Nephron progenitor cell (in vitro differentiated cells): ENCODE measurements around the gene STARD7.
A peak's percentile ranks its signal among the peaks of the same experiment; 100 is the strongest.

ENCODE experiments used
- DNase-seq: peaks from one replicate; pipeline ENCODE4 v3.0.0; 2021
- H3K27ac Mint-ChIP-seq: 2 replicates; pipeline ENCODE4 v1.8.0; 2021; ENCODE audit warnings: mild to moderate bottlenecking, moderate library complexity, mixed read lengths
- H3K27me3 Mint-ChIP-seq: 2 replicates; pipeline ENCODE4 v1.8.0; 2021; ENCODE audit warnings: mild to moderate bottlenecking, low read depth, mixed read lengths; ENCODE audit not compliant: poor library complexity
- H3K36me3 Mint-ChIP-seq: 2 replicates; pipeline ENCODE4 v1.8.0; 2021; ENCODE audit warnings: low read depth, mixed read lengths
- H3K4me1 Mint-ChIP-seq: 2 replicates; pipeline ENCODE4 v1.8.0; 2021; ENCODE audit warnings: mixed read lengths
- H3K4me3 Mint-ChIP-seq: 2 replicates; pipeline ENCODE4 v1.8.0; 2021; ENCODE audit warnings: mild to moderate bottlenecking, moderate library complexity, mixed read lengths
- H3K9me3 Mint-ChIP-seq: 2 replicates; pipeline ENCODE4 v1.8.0; 2021; ENCODE audit warnings: mild to moderate bottlenecking, moderate library complexity, mixed read lengths
- TF ChIP-seq, protein P1 (sequence below): fragments of 200-600 bp; sonication (generic); IDR thresholded peaks from 2 replicates; pipeline ENCODE4 v1.5.0; 2021; ENCODE audit warnings: antibody characterized with exemption

The STARD7 gene

GRCh38 chr2:96251721-96252292 lies 43.2 kb upstream of the STARD7 start:
- H3K4me1 Mint-ChIP-seq: peaks cover 47% of the 10 kb centered on the region
- no peaks in the 10 kb centered on the region for H3K27me3 Mint-ChIP-seq
- TF ChIP-seq, protein P1, sequence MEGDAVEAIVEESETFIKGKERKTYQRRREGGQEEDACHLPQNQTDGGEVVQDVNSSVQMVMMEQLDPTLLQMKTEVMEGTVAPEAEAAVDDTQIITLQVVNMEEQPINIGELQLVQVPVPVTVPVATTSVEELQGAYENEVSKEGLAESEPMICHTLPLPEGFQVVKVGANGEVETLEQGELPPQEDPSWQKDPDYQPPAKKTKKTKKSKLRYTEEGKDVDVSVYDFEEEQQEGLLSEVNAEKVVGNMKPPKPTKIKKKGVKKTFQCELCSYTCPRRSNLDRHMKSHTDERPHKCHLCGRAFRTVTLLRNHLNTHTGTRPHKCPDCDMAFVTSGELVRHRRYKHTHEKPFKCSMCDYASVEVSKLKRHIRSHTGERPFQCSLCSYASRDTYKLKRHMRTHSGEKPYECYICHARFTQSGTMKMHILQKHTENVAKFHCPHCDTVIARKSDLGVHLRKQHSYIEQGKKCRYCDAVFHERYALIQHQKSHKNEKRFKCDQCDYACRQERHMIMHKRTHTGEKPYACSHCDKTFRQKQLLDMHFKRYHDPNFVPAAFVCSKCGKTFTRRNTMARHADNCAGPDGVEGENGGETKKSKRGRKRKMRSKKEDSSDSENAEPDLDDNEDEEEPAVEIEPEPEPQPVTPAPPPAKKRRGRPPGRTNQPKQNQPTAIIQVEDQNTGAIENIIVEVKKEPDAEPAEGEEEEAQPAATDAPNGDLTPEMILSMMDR: no peak
- DNase-seq: peak; percentile 82
- peak overlapping the region; percentile 92 for H3K27ac Mint-ChIP-seq
- peak overlapping the region; percentile 25 for H3K4me3 Mint-ChIP-seq
- no peaks in the 10 kb centered on the region for H3K9me3 Mint-ChIP-seq
- H3K36me3 Mint-ChIP-seq: peaks cover 32% of the 10 kb centered on the region

GRCh38 chr2:96250188-96250587 lies 41.6 kb upstream of the STARD7 start:
- Mint-ChIP-seq H3K27ac (peak overlapping the region; percentile 87), H3K4me3 (no peak overlapping the region), H3K9me3 (no peaks in the 10 kb centered on the region), H3K4me1 (peaks cover 60% of the 10 kb centered on the region), H3K36me3 (peaks cover 29% of the 10 kb centered on the region), H3K27me3 (no peaks in the 10 kb centered on the region)
- TF ChIP-seq, protein P1: no peak
- no peak for DNase-seq

DNA sequence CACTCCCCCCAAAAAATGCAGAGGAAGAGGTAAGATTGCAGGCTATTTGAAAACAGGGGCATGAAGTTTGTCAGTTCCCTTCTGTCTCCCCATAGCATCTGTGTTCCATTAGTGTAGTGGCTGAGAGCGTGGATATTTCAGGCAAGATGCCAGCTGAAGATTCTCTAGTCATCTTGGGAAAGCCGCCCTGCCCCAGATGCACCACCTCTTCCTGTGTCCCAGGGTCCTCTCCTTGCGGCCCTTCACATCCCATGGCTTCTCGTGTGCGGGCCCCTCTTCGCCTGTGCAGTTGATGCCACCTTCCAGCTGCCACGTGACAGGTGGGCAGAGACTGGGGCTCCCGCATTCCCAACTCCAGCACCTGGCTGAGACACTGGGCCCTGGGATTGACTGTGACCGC lies 41.0 kb upstream of the STARD7 start:
- peaks cover 31% of the 10 kb centered on the region for H3K36me3 Mint-ChIP-seq
- no peak overlapping the region for H3K4me3 Mint-ChIP-seq
- no peak for DNase-seq
- H3K9me3 Mint-ChIP-seq: no peaks in the 10 kb centered on the region
- H3K4me1 Mint-ChIP-seq: peaks cover 63% of the 10 kb centered on the region
- H3K27me3 Mint-ChIP-seq: peaks cover under 1% of the 10 kb centered on the region
- peak overlapping the region; percentile 87 for H3K27ac Mint-ChIP-seq
- TF ChIP-seq, protein P1: no peak

GRCh38 chr2:96248624-96249023 lies 40.0 kb upstream of the STARD7 start:
- TF ChIP-seq, protein P1: no peak
- DNase-seq: no peak
- Mint-ChIP-seq H3K9me3 (no peaks in the 10 kb centered on the region), H3K36me3 (peaks cover 24% of the 10 kb centered on the region), H3K27ac (peak overlapping the region; percentile 15), H3K4me3 (no peak overlapping the region), H3K4me1 (peaks cover 65% of the 10 kb centered on the region), H3K27me3 (peaks cover 7% of the 10 kb centered on the region)

- Mint-ChIP-seq H3K27me3 (peaks cover 7% of the 10 kb centered on the region), H3K27ac (peak overlapping the region; percentile 76), H3K9me3 (no peaks in the 10 kb centered on the region), H3K4me3 (no peak overlapping the region), H3K36me3 (peaks cover 24% of the 10 kb centered on the region), H3K4me1 (peaks cover 65% of the 10 kb centered on the region)
- TF ChIP-seq, protein P1: no peak
- no peak for DNase-seq
Measured at GRCh38 chr2:96247896-96248295, 39.3 kb upstream of the STARD7 start.

- no peaks in the 10 kb centered on the region for H3K9me3 Mint-ChIP-seq
- TF ChIP-seq, protein P1: no peak
Measured at GRCh38 chr2:96247009-96247408, 38.4 kb upstream of the STARD7 start.

More at GRCh38 chr2:96247009-96247408, 38.4 kb upstream of the STARD7 start:
- no peak for DNase-seq
- Mint-ChIP-seq H3K27ac (peak overlapping the region; percentile 87), H3K36me3 (peaks cover 16% of the 10 kb centered on the region), H3K4me3 (no peak overlapping the region), H3K27me3 (peaks cover 7% of the 10 kb centered on the region), H3K4me1 (peaks cover 60% of the 10 kb centered on the region)
